SK-N-SH (cell line): ENCODE results near the gene KCNJ12.

ENCODE experiments used
- ELF1 ChIP-seq: IDR thresholded peaks from 2 replicates; pipeline ENCODE4 v1.4.0; 2012
- EP300 ChIP-seq, 2 experiments: IDR thresholded peaks; 2 replicates each; pipeline versions ENCODE4 v1.4.0 to v1.6.1; 2012; ENCODE audit warnings: borderline replicate concordance in 1 of 2, low read depth in 1 of 2, low read length in 1 of 2
- EZH2phosphoT487 ChIP-seq: fragments of 200-600 bp; sonication (generic); IDR thresholded peaks from 2 replicates; pipeline ENCODE4 v1.6.1; 2017; ENCODE audit warnings: low read depth, mixed run types, mild to moderate bottlenecking, antibody characterized with exemption, moderate library complexity, borderline replicate concordance
- SIN3A ChIP-seq: IDR thresholded peaks from 2 replicates; pipeline ENCODE4 v1.6.1; 2012; ENCODE audit warnings: low read depth, mild to moderate bottlenecking, low read length, moderate library complexity, borderline replicate concordance
- TAF1 ChIP-seq: IDR thresholded peaks from 2 replicates; pipeline ENCODE4 v1.6.1; 2012; ENCODE audit warnings: low read depth, mild to moderate bottlenecking, low read length, moderate library complexity, borderline replicate concordance
- TF ChIP-seq, protein P1 (sequence below): fragments of 200-600 bp; sonication (generic); IDR thresholded peaks from 2 replicates; pipeline ENCODE4 v1.6.1; 2017; ENCODE audit warnings: antibody characterized with exemption, mild to moderate bottlenecking, moderate library complexity
- TF ChIP-seq, protein P2 (sequence below): IDR thresholded peaks from 2 replicates; pipeline ENCODE4; 2012

DNA sequence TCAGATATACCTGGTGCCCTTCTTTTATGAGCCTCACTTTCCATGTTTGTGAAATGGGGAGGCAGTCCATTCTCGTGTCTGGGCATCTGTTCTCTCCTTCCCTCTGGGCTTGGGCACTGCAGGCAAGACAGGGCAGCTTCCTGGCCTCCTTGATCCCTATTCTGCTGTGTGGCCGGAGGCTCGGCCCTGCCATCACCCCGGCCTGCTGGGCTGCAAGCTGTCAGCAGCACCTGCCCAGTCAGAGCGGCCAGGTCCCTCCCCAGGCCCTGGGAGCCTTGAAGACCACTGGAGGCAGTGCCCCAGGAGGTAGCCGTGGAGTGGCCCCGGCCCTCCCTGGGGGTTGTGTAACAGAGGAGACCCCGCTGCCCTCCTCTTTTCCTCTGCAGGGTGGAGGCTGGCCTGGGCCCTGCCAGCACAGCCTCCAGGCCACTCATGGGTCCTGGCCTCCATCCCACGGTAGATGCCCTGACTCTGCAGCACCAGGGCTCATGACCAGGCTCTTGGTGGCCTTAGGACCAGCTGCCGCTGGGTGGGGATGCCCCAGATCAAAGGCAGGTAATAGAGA lies 9.2 kb downstream of the KCNJ12 start:
- TF ChIP-seq, protein P1, sequence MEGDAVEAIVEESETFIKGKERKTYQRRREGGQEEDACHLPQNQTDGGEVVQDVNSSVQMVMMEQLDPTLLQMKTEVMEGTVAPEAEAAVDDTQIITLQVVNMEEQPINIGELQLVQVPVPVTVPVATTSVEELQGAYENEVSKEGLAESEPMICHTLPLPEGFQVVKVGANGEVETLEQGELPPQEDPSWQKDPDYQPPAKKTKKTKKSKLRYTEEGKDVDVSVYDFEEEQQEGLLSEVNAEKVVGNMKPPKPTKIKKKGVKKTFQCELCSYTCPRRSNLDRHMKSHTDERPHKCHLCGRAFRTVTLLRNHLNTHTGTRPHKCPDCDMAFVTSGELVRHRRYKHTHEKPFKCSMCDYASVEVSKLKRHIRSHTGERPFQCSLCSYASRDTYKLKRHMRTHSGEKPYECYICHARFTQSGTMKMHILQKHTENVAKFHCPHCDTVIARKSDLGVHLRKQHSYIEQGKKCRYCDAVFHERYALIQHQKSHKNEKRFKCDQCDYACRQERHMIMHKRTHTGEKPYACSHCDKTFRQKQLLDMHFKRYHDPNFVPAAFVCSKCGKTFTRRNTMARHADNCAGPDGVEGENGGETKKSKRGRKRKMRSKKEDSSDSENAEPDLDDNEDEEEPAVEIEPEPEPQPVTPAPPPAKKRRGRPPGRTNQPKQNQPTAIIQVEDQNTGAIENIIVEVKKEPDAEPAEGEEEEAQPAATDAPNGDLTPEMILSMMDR = no peak
- TF ChIP-seq ELF1 (no peak), EP300 (IDR thresholded peaks at IDR 0.05; ENCODE audit: borderline replicate concordance in 1 of 2, low read depth in 1 of 2, low read length in 1 of 2) (no peak), EZH2phosphoT487 (no peak), SIN3A (no peak), TAF1 (no peak)
- TF ChIP-seq, protein P2, sequence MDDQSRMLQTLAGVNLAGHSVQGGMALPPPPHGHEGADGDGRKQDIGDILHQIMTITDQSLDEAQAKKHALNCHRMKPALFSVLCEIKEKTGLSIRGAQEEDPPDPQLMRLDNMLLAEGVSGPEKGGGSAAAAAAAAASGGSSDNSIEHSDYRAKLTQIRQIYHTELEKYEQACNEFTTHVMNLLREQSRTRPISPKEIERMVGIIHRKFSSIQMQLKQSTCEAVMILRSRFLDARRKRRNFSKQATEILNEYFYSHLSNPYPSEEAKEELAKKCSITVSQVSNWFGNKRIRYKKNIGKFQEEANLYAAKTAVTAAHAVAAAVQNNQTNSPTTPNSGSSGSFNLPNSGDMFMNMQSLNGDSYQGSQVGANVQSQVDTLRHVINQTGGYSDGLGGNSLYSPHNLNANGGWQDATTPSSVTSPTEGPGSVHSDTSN = no peak
